ENCODE measurements around the gene DNAI1. TPM values are rescaled to one million over a fixed set of nuclear protein-coding genes. Genes with fewer than 3 reads are reported as not detected.

The DNAI1 gene
- total RNA-seq, 1 experiment from 2014 or later = 2.2 TPM

GRCh38 chr9:34518110-34518616 is 59.6 kb downstream of the DNAI1 start:
- in situ Hi-C loops (cut with HindIII; ENCODE audit: low pct_unique_long_range_greater_than_20kb, low sequenced_read_pairs) (no loop called here), intact Hi-C loops (cut with micrococcal nuclease; ENCODE audit: unreplicated experiment) (no loop called here)
- no peak overlapping the region for H3K27ac ChIP-seq (ENCODE audit: low read length)
- ChIA-PET POLR2A (interaction anchor here (0.6 kb wide), 1 partner anchor 26 kb away, joined by 8 read pairs; no protein-coding TSS in a partner anchor), CTCF (interaction anchor here (0.5 to 1.4 kb wide), 2 partner anchors 74 to 166 kb away, joined by 4 to 6 read pairs; no protein-coding TSS in a partner anchor)
- H3K36me3 ChIP-seq (ENCODE audit: control insufficient read depth, insufficient read depth, low read length) = no peaks in the 10 kb centered on the region
- no peaks in the 10 kb centered on the region for H3K9me3 ChIP-seq (ENCODE audit: control insufficient read depth, insufficient read depth, low read depth, low read length)
- DNase-seq (ENCODE audit: low read depth, low spot score) (no peak), ATAC-seq (no peak)
- no peaks in the 10 kb centered on the region for H3K27me3 ChIP-seq (ENCODE audit: control insufficient read depth, insufficient read depth, low read length)
- BruUV-seq (replicated peaks) = no TSS peak
- H3K4me1 ChIP-seq (ENCODE audit: control insufficient read depth, insufficient read depth, low read length) = no peaks in the 10 kb centered on the region
- no peak overlapping the region for H3K4me3 ChIP-seq (ENCODE audit: low read depth in 2 of 2, low read length in 2 of 2)
- TF ChIP-seq TCF7L2 (IDR thresholded peaks at IDR 0.05; ENCODE audit: low read depth, low read length) (no peak), POLR2AphosphoS5 (IDR thresholded peaks at IDR 0.05; ENCODE audit: low read depth, low read length) (no peak), REST (IDR thresholded peaks at IDR 0.05; ENCODE audit: insufficient read depth in 1 of 2, low read depth in 2 of 2, low read length in 1 of 2) (no peak), SIN3A (IDR thresholded peaks at IDR 0.05; ENCODE audit: borderline replicate concordance, insufficient read depth, low read depth, low read length) (no peak), CTCF (IDR thresholded peaks at IDR 0.05) (no peak)

- Histone ChIP-seq H3K4me1 (ENCODE audit: control insufficient read depth, insufficient read depth, low read length) (peaks cover 4% of the 10 kb centered on the region; the same call in 1 of the 2 replicates), H3K36me3 (ENCODE audit: control insufficient read depth, insufficient read depth, low read length) (no peaks in the 10 kb centered on the region), H3K9me3 (ENCODE audit: control insufficient read depth, insufficient read depth, low read depth, low read length) (no peaks in the 10 kb centered on the region), H3K4me3 (ENCODE audit: low read depth in 2 of 2, low read length in 2 of 2) (no peak overlapping the region), H3K27me3 (ENCODE audit: control insufficient read depth, insufficient read depth, low read length) (no peaks in the 10 kb centered on the region), H3K27ac (ENCODE audit: low read length) (no peak overlapping the region)
- intact Hi-C loops (cut with micrococcal nuclease; ENCODE audit: unreplicated experiment) (no loop called here), in situ Hi-C loops (cut with HindIII; ENCODE audit: low pct_unique_long_range_greater_than_20kb, low sequenced_read_pairs) (no loop called here)
- DNase-seq (ENCODE audit: low read depth, low spot score) = no peak
- ChIA-PET CTCF (interaction anchor here (1.4 kb wide), 2 partner anchors 29 to 73 kb away, joined by 4 read pairs; no protein-coding TSS in a partner anchor), POLR2A (interaction anchor here (0.6 kb wide), 1 partner anchor 25 kb away, joined by 8 read pairs; no protein-coding TSS in a partner anchor)
- BruUV-seq (replicated peaks) = no TSS peak
- ATAC-seq = no peak
- TF ChIP-seq REST (IDR thresholded peaks at IDR 0.05; ENCODE audit: insufficient read depth in 1 of 2, low read depth in 2 of 2, low read length in 1 of 2) (no peak), CTCF (IDR thresholded peaks at IDR 0.05) (no peak), SIN3A (IDR thresholded peaks at IDR 0.05; ENCODE audit: borderline replicate concordance, insufficient read depth, low read depth, low read length) (no peak), POLR2AphosphoS5 (IDR thresholded peaks at IDR 0.05; ENCODE audit: low read depth, low read length) (no peak), TCF7L2 (IDR thresholded peaks at IDR 0.05; ENCODE audit: low read depth, low read length) (no peak)
These were observed 60.3 kb downstream of the DNAI1 start for GRCh38 chr9:34518896-34519295.
